Endometrial microvascular endothelial cells (primary cell): ENCODE data around the gene NDUFAF2. TPM values are rescaled to one million over a fixed set of nuclear protein-coding genes. Genes with fewer than 3 reads are reported as not detected.
"Not testable (repeated sequence)": the region's sequence is repeated elsewhere in the genome, so short reads cannot be mapped to it uniquely, and the experiment has no call there.

Experiments used
- in situ Hi-C: cut with HindIII; loops from 2 replicates; pipeline ENCODE4 v1.10.0; 2017; ENCODE audit warnings: low sequenced_read_pairs, low pct_unique_long_range_greater_than_20kb; ENCODE audit errors: inconsistent ontology term
- total RNA-seq: library from RNA; depleted of rRNA; stranded (reverse); fragments of >200 nt; gene quantifications from one replicate; pipeline ENCODE4 v1.2.3, GENCODE V29; 2015; ENCODE audit errors: inconsistent ontology term

NDUFAF2 gene
- total RNA-seq, 1 donor from 2014 or later: 24.6 TPM

GRCh38 chr5:61159070-61159469 lies 214.1 kb downstream of the NDUFAF2 start:
- in situ Hi-C loops: no loop called here

GRCh38 chr5:61159836-61160235 lies 214.8 kb downstream of the NDUFAF2 start:
- in situ Hi-C loops: no loop called here

GRCh38 chr5:61160497-61160896 lies 215.5 kb downstream of the NDUFAF2 start:
- in situ Hi-C loops: no loop called here

GRCh38 chr5:61162010-61162831 lies 217.2 kb downstream of the NDUFAF2 start, which contains the start of gene SMIM15:
SMIM15 (minus strand) TSS chr5:61162468; CDS start chr5:61160171, 2,297 bp downstream.
- in situ Hi-C loops: no loop called here

- in situ Hi-C loops: no loop called here
These were observed 218.0 kb downstream of the NDUFAF2 start for GRCh38 chr5:61162832-61163567.

- in situ Hi-C loops: no loop called here
These were observed 218.9 kb downstream of the NDUFAF2 start for GRCh38 chr5:61163905-61164304.

- in situ Hi-C loops: no loop called here
These were observed 222.4 kb downstream of the NDUFAF2 start for GRCh38 chr5:61167382-61167781.

- in situ Hi-C loops: no loop called here
These were observed 223.9 kb downstream of the NDUFAF2 start for GRCh38 chr5:61168951-61169350.

- in situ Hi-C loops: no loop called here
These were observed 226.5 kb downstream of the NDUFAF2 start for GRCh38 chr5:61171479-61171878.

GRCh38 chr5:61176631-61177030 lies 231.6 kb downstream of the NDUFAF2 start:
- in situ Hi-C loops: no loop called here

- in situ Hi-C loops: no loop called here
These were observed 232.1 kb downstream of the NDUFAF2 start for GRCh38 chr5:61177070-61177469.

GRCh38 chr5:61177716-61178115 lies 232.7 kb downstream of the NDUFAF2 start:
- in situ Hi-C loops: no loop called here

- in situ Hi-C loops: no loop called here
These were observed 233.7 kb downstream of the NDUFAF2 start for GRCh38 chr5:61178702-61179101.

GRCh38 chr5:61180886-61181285 lies 235.9 kb downstream of the NDUFAF2 start:
- in situ Hi-C loops: no loop called here

GRCh38 chr5:61182449-61182848 lies 237.4 kb downstream of the NDUFAF2 start:
- in situ Hi-C loops: no loop called here

- in situ Hi-C loops: no loop called here
These were observed 238.5 kb downstream of the NDUFAF2 start for GRCh38 chr5:61183538-61183937.

- in situ Hi-C loops: no loop called here
These were observed 239.7 kb downstream of the NDUFAF2 start for GRCh38 chr5:61184708-61185107.

- in situ Hi-C loops: no loop called here
These were observed 241.6 kb downstream of the NDUFAF2 start for GRCh38 chr5:61186634-61187033.

- in situ Hi-C loops: not testable (repeated sequence)
These were observed 242.3 kb downstream of the NDUFAF2 start for GRCh38 chr5:61187352-61187751.

GRCh38 chr5:61187826-61188225 lies 242.8 kb downstream of the NDUFAF2 start:
- in situ Hi-C loops: not testable (repeated sequence)
